PC-3 (cell line): ENCODE data around the gene PRIMA1.

Source experiments
- CTCF ChIP-seq: fragments of 300-600 bp; sonication (generic); conservative IDR thresholded peaks from 2 replicates; pipeline ENCODE4 v1.5.1; 2017; ENCODE audit warnings: antibody characterized with exemption, low read depth, mild to moderate bottlenecking, low read length
- EZH2 ChIP-seq: fragments of 300-600 bp; sonication (generic); IDR thresholded peaks from one replicate; pipeline ENCODE4 v1.6.1; 2017; ENCODE audit warnings: antibody characterized with exemption, mild to moderate bottlenecking, low read length; ENCODE audit not compliant: unreplicated experiment
- EZH2phosphoT487 ChIP-seq: fragments of 300-600 bp; sonication (generic); IDR thresholded peaks from 2 replicates; pipeline ENCODE4 v1.6.1; 2018; ENCODE audit warnings: mild to moderate bottlenecking, antibody characterized with exemption, low read length, borderline replicate concordance

- TF ChIP-seq CTCF (no peak), EZH2 (no peak), EZH2phosphoT487 (no peak)
Measured at GRCh38 chr14:93832081-93832480, 43.8 kb upstream of the PRIMA1 start.
